NT2/D1 (cell line): ENCODE results near the gene GPR78.
"Not testable (repeated sequence)": the region's sequence is repeated elsewhere in the genome, so short reads cannot be mapped to it uniquely, and the experiment has no call there.

Experiments used
- DNase-seq: peaks from one replicate; pipeline ENCODE4 v3.0.0-alpha.2; 2011; ENCODE audit warnings: low read depth, low spot score
- H3K27me3 ChIP-seq: 2 replicates; pipeline ENCODE4 v1.6.0; 2011; ENCODE audit warnings: mild to moderate bottlenecking; ENCODE audit not compliant: insufficient read length, insufficient read depth
- H3K36me3 ChIP-seq: 2 replicates; pipeline ENCODE4 v1.6.1; 2011; ENCODE audit warnings: mild to moderate bottlenecking, low read length, mixed read lengths; ENCODE audit not compliant: insufficient read depth, insufficient read length
- H3K4me1 ChIP-seq: 2 replicates; pipeline ENCODE4 v1.5.1; 2011; ENCODE audit not compliant: insufficient read depth, insufficient read length
- H3K4me3 ChIP-seq: 2 replicates; pipeline ENCODE4 v1.5.1; 2011; ENCODE audit warnings: low read depth; ENCODE audit not compliant: insufficient read length
- H3K9ac ChIP-seq: 2 replicates; pipeline ENCODE4 v1.6.0; 2011; ENCODE audit warnings: low read depth; ENCODE audit not compliant: insufficient read length
- H3K9me3 ChIP-seq: 2 replicates; pipeline ENCODE4 v1.5.1; 2011; ENCODE audit warnings: mild to moderate bottlenecking, low read length; ENCODE audit not compliant: insufficient read depth
- SUZ12 ChIP-seq: IDR thresholded peaks from 2 replicates; pipeline ENCODE4 v1.6.1; 2011; ENCODE audit not compliant: insufficient read length, insufficient read depth; ENCODE audit errors: extremely low read depth
- YY1 ChIP-seq: IDR thresholded peaks from 2 replicates; pipeline ENCODE4 v1.6.1; 2011; ENCODE audit not compliant: insufficient read length, insufficient read depth
- ZNF274 ChIP-seq: IDR thresholded peaks from 2 replicates; pipeline ENCODE4 v1.6.1; 2011; ENCODE audit warnings: mild to moderate bottlenecking, low read depth, low read length

GPR78 gene

GRCh38 chr4:8571702-8572685 is 8.2 kb upstream of the GPR78 start:
- no peaks in the 10 kb centered on the region for H3K9me3 ChIP-seq
- H3K4me3 ChIP-seq = no peak overlapping the region
- DNase-seq = no peak
- H3K36me3 ChIP-seq = no peaks in the 10 kb centered on the region
- no peak overlapping the region for H3K9ac ChIP-seq
- H3K27me3 ChIP-seq = peaks cover 2% of the 10 kb centered on the region
- no peak for TF ChIP-seq SUZ12
- no peak for TF ChIP-seq YY1
- no peak for TF ChIP-seq ZNF274
- H3K4me1 ChIP-seq = peaks cover 10% of the 10 kb centered on the region

GRCh38 chr4:8573266-8573665 is 6.9 kb upstream of the GPR78 start:
- H3K4me3 ChIP-seq = no peak overlapping the region
- no peaks in the 10 kb centered on the region for H3K9me3 ChIP-seq
- H3K9ac ChIP-seq = no peak overlapping the region
- no peaks in the 10 kb centered on the region for H3K36me3 ChIP-seq
- DNase-seq = no peak
- peaks cover 13% of the 10 kb centered on the region for H3K27me3 ChIP-seq
- peaks cover 14% of the 10 kb centered on the region for H3K4me1 ChIP-seq
- TF ChIP-seq ZNF274 (no peak), SUZ12 (no peak), YY1 (no peak)

GRCh38 chr4:8574796-8575370 is 5.3 kb upstream of the GPR78 start:
- TF ChIP-seq YY1 (no peak), SUZ12 (no peak), ZNF274 (no peak)
- peaks cover 17% of the 10 kb centered on the region for H3K4me1 ChIP-seq
- no peak overlapping the region for H3K4me3 ChIP-seq
- DNase-seq = no peak
- H3K27me3 ChIP-seq = peaks cover 27% of the 10 kb centered on the region
- H3K36me3 ChIP-seq = no peaks in the 10 kb centered on the region
- H3K9ac ChIP-seq = no peak overlapping the region
- H3K9me3 ChIP-seq = no peaks in the 10 kb centered on the region

GRCh38 chr4:8575457-8575856 is 4.7 kb upstream of the GPR78 start:
- H3K4me3 ChIP-seq = no peak overlapping the region
- no peak for TF ChIP-seq ZNF274
- TF ChIP-seq SUZ12 = no peak
- no peak for TF ChIP-seq YY1
- no peaks in the 10 kb centered on the region for H3K9me3 ChIP-seq
- H3K36me3 ChIP-seq = no peaks in the 10 kb centered on the region
- no peak for DNase-seq
- H3K4me1 ChIP-seq = peaks cover 19% of the 10 kb centered on the region
- peaks cover 27% of the 10 kb centered on the region for H3K27me3 ChIP-seq
- H3K9ac ChIP-seq = no peak overlapping the region

GRCh38 chr4:8576591-8576990 is 3.6 kb upstream of the GPR78 start:
- not testable (repeated sequence) for H3K4me3 ChIP-seq, DNase-seq, H3K36me3 ChIP-seq, H3K9me3 ChIP-seq, H3K9ac ChIP-seq
- H3K27me3 ChIP-seq = peaks cover 36% of the 10 kb centered on the region
- H3K4me1 ChIP-seq = peaks cover 27% of the 10 kb centered on the region

GRCh38 chr4:8577046-8577445 is 3.1 kb upstream of the GPR78 start:
- H3K9me3 ChIP-seq = no peaks in the 10 kb centered on the region
- no peaks in the 10 kb centered on the region for H3K36me3 ChIP-seq
- TF ChIP-seq YY1 = no peak
- no peak for TF ChIP-seq ZNF274
- TF ChIP-seq SUZ12 = no peak
- no peak overlapping the region for H3K9ac ChIP-seq
- no peak overlapping the region for H3K4me3 ChIP-seq
- DNase-seq = no peak
- H3K4me1 ChIP-seq = peaks cover 29% of the 10 kb centered on the region
- peaks cover 41% of the 10 kb centered on the region for H3K27me3 ChIP-seq

- H3K4me1 ChIP-seq = peaks cover 29% of the 10 kb centered on the region
- no peak overlapping the region for H3K4me3 ChIP-seq
- DNase-seq = no peak
- peaks cover 48% of the 10 kb centered on the region for H3K27me3 ChIP-seq
- no peaks in the 10 kb centered on the region for H3K36me3 ChIP-seq
- no peaks in the 10 kb centered on the region for H3K9me3 ChIP-seq
- no peak for TF ChIP-seq ZNF274
- TF ChIP-seq SUZ12 = no peak
- no peak overlapping the region for H3K9ac ChIP-seq
Measured at GRCh38 chr4:8577972-8578371, 2.2 kb upstream of the GPR78 start.
